ENCODE results near the gene NUDT13.

GRCh38 chr10:73086816-73087215 is 23.4 kb upstream of the NUDT13 start:
- TF ChIP-seq TP53 (CRISPR knock-in tag; IDR thresholded peaks at IDR 0.05) (no peak), ZBTB21 (CRISPR knock-in tag; IDR thresholded peaks at IDR 0.05; ENCODE audit: borderline replicate concordance) (no peak), NFE2L1 (CRISPR knock-in tag; IDR thresholded peaks at IDR 0.05) (no peak), TEAD1 (CRISPR knock-in tag; IDR thresholded peaks at IDR 0.05) (no peak)
